GM11168 (cell line): Measurements from ENCODE around the gene PLK1.

Source experiments
- in situ Hi-C: fragments of 300-500 bp; cut with MboI; formaldehyde crosslinking; loops from one replicate; pipeline ENCODE4 v1.12.0; 2022; ENCODE audit warnings: low sequenced_read_pairs; ENCODE audit not compliant: unreplicated experiment

PLK1 gene

DNA sequence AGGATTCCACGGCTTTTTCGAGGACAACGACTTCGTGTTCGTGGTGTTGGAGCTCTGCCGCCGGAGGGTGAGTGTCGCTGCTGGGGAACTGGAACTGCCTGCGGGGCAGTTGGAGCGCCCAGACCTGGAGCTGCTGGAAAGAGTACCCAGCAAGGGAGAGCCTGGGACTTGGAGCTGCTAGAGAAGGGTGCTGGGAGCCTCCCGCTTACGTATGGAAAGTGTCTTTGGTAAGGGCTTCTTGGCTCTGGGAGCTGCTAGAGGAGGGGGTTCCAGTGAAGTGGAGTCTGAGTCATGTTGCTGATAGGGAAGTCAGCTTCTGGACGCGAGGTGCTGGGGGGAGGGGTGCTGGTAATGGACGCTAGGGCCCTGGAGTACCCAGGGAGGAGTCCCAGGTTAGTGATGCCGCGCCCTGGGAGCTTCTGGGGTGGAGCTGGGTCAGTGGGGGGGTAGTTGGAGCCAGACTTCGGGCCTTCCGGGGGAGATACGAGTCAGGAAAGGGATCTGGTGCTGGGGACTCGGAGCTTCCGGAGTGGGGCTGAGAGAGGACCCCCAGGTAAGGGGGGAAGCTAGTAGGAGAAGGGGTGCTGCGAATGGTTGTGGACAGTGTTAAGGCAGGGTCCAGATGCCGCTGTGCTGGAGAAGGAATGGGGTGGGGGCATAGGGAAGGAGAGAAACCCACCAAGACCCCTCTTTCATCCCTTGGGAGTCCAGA lies 741 bp downstream of the PLK1 start:
- in situ Hi-C loops, result no loop called here

DNA sequence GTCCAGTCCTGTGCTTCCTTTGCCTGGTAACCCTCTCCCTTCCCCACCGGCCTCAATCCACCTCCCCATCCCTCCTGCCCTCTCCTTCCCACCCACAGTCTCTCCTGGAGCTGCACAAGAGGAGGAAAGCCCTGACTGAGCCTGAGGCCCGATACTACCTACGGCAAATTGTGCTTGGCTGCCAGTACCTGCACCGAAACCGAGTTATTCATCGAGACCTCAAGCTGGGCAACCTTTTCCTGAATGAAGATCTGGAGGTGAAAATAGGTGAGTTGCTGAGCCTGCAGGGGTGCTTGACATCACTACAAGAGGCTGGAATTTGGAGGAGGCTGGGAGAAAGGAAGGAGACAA lies 1.3 kb downstream of the PLK1 start:
- in situ Hi-C loops, result no loop called here

- in situ Hi-C loops, result no loop called here
These were observed 3.5 kb downstream of the PLK1 start for GRCh38 chr16:23682181-23682580.

- in situ Hi-C loops, result no loop called here
These were observed 4.8 kb downstream of the PLK1 start for GRCh38 chr16:23683487-23683886.

DNA sequence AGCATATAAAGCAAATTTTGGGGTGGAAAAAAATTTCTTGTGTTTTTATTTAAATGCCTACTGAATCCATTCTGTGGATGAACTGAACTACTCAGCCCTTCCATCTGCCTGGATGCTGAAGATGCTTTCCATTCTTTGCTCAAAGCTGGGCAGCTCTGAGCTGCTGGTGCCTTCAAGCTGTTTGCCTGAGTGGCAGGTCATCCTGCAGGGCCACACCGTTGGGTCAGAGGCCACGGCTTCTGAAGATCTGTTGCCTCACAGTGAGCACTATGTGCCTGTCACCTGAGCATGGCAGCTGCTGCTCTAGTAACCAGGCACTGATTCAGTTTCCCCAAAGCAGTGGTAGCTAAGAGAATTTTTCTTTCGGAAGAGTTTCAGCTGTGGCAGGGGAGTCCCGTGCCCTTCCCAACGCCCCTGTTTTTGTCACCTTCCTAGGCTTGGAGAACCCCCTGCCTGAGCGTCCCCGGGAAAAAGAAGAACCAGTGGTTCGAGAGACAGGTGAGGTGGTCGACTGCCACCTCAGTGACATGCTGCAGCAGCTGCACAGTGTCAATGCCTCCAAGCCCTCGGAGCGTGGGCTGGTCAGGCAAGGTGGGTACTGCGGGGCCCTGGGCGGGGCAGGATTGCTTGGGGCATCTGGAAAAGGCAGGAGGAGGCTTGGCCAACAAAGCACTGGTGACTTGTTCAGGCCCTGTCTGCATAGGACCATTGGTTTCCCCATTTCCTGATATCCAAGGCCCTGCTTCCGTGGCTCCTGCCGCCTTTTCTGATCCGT lies 8.5 kb downstream of the PLK1 start:
- in situ Hi-C loops, result no loop called here

DNA sequence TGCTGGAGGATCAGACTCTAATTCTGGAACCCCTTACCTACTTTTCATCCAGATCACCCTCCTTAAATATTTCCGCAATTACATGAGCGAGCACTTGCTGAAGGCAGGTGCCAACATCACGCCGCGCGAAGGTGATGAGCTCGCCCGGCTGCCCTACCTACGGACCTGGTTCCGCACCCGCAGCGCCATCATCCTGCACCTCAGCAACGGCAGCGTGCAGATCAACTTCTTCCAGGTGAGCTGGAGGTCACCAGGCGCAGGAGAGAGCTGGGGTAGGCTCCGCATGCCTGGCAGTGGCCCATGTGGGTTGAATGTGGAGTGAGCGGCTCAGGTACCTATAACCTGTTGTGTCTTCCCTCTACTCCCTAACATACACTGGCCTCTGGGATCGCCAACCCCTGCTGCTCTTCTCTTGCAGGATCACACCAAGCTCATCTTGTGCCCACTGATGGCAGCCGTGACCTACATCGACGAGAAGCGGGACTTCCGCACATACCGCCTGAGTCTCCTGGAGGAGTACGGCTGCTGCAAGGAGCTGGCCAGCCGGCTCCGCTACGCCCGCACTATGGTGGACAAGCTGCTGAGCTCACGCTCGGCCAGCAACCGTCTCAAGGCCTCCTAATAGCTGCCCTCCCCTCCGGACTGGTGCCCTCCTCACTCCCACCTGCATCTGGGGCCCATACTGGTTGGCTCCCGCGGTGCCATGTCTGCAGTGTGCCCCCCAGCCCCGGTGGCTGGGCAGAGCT lies 10.9 kb downstream of the PLK1 start:
- in situ Hi-C loops, result no loop called here

GRCh38 chr16:23690771-23691482 lies 12.2 kb downstream of the PLK1 start:
- in situ Hi-C loops, result no loop called here

DNA sequence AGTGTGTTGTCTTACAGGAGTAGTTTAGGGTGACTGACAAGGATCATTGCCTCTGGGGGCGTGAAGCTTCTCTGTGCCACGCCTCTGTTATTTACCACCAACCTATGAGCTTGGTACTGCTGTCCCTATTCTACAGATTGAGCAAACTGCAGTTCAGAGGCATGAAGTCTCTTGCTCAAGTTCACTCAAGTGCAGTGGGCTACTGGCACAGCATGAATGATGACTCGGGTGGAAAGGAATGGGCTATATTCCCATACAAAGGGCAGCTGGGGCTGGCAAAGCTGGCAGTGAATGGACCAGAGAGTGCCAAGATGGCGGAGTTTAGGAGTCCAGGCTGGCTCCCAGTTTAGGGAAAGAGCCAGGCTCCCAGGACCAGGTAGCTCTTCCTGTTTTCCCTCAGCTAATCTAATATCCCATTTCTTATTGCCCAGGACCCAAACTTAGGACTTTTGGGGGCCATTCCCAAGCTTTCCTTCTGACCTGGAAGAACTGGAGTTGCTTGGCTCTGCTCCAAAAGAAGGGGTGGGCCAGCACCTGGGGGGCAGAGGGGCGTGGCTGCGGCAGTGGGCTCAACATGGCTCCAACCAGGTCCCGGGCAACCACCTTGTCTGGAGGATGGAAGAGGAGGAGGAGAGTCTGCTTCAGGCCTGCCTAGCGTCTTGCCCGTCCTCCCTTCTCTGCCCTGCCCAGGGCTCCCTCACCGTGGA lies 12.9 kb downstream of the PLK1 start:
- in situ Hi-C loops, result no loop called here

- in situ Hi-C loops, result no loop called here
These were observed 13.6 kb downstream of the PLK1 start for GRCh38 chr16:23692190-23692837.

DNA sequence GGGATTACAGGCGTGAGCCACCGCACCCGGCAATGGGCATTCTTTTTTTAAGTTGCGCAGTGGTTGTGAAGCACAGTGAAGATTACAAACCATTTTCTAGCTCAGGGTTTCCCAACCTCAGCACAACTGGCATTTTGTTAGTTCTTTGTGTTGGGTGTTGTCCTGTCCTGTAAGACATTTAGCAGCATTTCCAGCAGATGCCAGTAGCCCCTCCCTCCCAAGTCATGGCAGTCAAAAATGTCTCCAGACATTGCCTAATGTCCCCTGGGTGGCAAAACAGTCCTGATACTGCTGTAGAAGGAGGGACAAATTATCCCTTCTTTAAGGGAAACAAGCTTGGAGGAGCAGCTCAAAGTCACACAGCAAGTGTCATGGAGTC lies 15.6 kb downstream of the PLK1 start:
- in situ Hi-C loops, result no loop called here

GRCh38 chr16:23694644-23695373 lies 16.1 kb downstream of the PLK1 start:
- in situ Hi-C loops, result no loop called here

- in situ Hi-C loops, result no loop called here
These were observed 17.1 kb downstream of the PLK1 start for GRCh38 chr16:23695756-23696155.

GRCh38 chr16:23699100-23699499 lies 20.4 kb downstream of the PLK1 start:
- in situ Hi-C loops, result no loop called here

DNA sequence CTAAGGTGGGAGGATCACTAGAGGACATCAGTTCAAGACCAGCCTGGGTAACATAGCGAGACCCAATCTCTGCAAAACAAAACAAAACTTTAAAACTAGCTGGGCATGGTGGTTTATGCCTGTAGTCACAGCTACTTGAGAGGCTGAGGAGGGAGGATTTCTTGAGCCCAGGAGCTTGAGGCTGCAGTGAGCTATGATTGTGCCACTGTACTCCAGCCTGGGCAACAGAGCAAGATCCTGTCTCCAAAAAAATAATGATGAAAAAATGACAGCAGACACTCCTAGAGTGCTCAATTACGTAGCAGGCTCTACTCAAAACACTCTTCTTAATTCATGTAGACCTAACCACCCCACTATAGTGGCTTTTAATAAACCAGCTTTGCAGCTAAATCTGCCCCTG lies 21.4 kb downstream of the PLK1 start:
- in situ Hi-C loops, result no loop called here

- in situ Hi-C loops, result no loop called here
These were observed 21.8 kb downstream of the PLK1 start for GRCh38 chr16:23700509-23700908.

DNA sequence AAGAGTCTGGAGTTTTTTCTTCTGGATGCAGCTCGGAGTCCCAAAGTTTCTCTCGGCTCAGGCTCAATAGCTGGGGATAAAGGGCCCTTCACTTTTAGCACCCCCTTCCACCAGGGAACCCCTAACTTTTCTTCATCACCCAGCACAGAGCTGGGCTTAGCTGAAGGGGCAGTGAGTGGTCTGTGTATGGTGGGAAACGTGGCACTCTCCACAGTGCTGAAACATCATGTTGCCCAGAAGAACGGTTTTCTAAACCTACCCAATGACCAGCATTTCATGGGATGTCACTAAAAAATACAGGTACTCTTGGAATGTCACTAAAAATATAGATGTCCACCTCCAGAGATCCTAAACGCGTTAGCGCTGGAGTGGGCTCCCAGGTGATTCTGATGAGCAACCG lies 22.4 kb downstream of the PLK1 start:
- in situ Hi-C loops, result no loop called here

DNA sequence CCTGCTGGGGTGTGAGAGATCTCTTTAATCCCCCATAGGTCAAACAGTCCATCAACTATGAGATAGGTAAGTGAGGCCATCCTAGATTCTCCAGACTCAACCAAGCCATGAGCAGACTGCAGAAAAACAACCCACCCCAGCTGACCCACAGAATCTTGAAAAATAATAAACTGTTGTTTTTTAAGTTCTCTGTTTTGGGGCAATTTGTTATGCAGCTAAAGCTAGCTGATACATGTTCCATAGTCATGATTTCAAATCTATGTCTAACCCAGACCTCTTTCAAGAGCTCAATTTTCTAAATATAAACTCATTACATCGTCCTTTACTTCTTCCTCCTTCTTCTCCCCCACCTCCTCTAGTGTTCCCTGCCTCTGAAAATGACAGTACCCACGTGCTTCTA lies 24.3 kb downstream of the PLK1 start:
- in situ Hi-C loops, result no loop called here

DNA sequence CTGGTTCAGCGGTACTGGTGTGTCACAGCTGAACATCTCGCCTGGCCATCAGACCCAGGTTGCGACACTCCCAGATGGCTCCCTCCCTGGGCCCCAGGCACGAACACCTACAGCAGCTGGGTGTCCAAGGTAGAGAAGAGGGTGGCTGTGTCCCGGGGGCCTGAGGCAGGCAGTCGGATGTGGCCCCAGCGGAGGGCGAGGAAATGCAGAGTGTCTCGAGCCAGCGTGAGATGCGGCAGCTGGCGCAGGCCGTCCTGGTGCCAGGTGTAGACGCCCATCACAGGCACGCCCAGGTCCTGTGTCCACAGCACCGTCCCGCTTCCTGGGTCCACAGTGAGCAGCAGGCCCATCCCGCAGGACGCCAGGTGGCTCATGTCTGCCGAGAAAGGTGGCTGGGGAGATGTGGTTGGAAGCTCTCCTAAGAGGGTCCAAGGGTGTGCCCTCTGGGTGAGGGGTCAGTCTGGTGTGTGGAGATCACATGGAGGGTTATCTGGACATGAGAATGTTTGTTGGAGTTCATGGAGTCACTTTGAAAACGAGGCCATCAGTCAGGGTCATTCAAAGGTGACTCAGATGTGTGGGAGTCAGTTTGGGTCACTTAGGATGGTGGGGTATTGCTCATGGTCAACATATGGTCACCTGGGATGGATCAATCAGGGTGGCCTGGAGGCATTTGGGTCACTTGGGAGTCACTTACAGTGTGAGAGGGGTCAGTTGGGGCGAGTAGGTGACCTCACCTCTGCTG lies 26.3 kb downstream of the PLK1 start:
- in situ Hi-C loops, result no loop called here
